NCI-H146 treated with DMSO at 0.1 percent for 48 hours (cell line): ENCODE measurements around the gene GALNT10.

Experiments
- DNase-seq: peaks from one replicate; lab custom pipeline; 2025; ENCODE audit not compliant: unreplicated experiment; lab: John Stamatoyannopoulos, UW

GALNT10 gene

GRCh38 chr5:154422298-154422697, 231.8 kb downstream of the GALNT10 start:
- DNase-seq: no peak

- DNase-seq: no peak
Observed at GRCh38 chr5:154428208-154428607, 237.7 kb downstream of the GALNT10 start.

- DNase-seq: no peak
Observed at GRCh38 chr5:154429341-154429740, 238.8 kb downstream of the GALNT10 start.

GRCh38 chr5:154430466-154430865, 239.9 kb downstream of the GALNT10 start:
- peak; percentile 1 for DNase-seq

- DNase-seq: no peak
Observed at GRCh38 chr5:154430961-154431630, 240.6 kb downstream of the GALNT10 start.

GRCh38 chr5:154435226-154435625, 244.7 kb downstream of the GALNT10 start:
- DNase-seq: no peak

- no peak for DNase-seq
Observed at GRCh38 chr5:154437281-154437965, 246.9 kb downstream of the GALNT10 start.

- no peak for DNase-seq
Observed at GRCh38 chr5:154440540-154440939, 250.0 kb downstream of the GALNT10 start.

GRCh38 chr5:154442801-154443200, 252.3 kb downstream of the GALNT10 start:
- DNase-seq: no peak

- DNase-seq: no peak
Observed at GRCh38 chr5:154444556-154445421, 254.3 kb downstream of the GALNT10 start.

GRCh38 chr5:154445422-154446194, 255.1 kb downstream of the GALNT10 start, which contains the start of gene SAP30L:
Gene SAP30L, plus strand, starts transcription at chr5:154445997. Its CDS starts 608 bp downstream, at chr5:154446605.
- DNase-seq: peak; percentile 69

GRCh38 chr5:154446195-154447088, 255.9 kb downstream of the GALNT10 start:
- peak; percentile 2 for DNase-seq

GRCh38 chr5:154447089-154447725, 256.7 kb downstream of the GALNT10 start:
- no peak for DNase-seq

- DNase-seq: no peak
Observed at GRCh38 chr5:154449786-154450185, 259.3 kb downstream of the GALNT10 start.

GRCh38 chr5:154451957-154452356, 261.4 kb downstream of the GALNT10 start:
- no peak for DNase-seq

GRCh38 chr5:154455585-154455984, 265.1 kb downstream of the GALNT10 start:
- no peak for DNase-seq

- no peak for DNase-seq
Observed at GRCh38 chr5:154456540-154456939, 266.0 kb downstream of the GALNT10 start.

- DNase-seq: no peak
Observed at GRCh38 chr5:154459015-154459414, 268.5 kb downstream of the GALNT10 start.

GRCh38 chr5:154460172-154460571, 269.6 kb downstream of the GALNT10 start:
- no peak for DNase-seq
